GM19351 (cell line): ENCODE data around the gene TDRD10.

ENCODE experiments used
- ATAC-seq: cut with Tn5 transposase; IDR thresholded peaks from one replicate; pipeline ENCODE4 v1.9.1; 2021; ENCODE audit warnings: mild to moderate bottlenecking, moderate library complexity; ENCODE audit not compliant: unreplicated experiment

The TDRD10 gene

GRCh38 chr1:154577346-154578057, 75.5 kb downstream of the TDRD10 start:
- ATAC-seq = no peak

GRCh38 chr1:154578058-154578418, 76.0 kb downstream of the TDRD10 start:
- no peak for ATAC-seq

GRCh38 chr1:154579374-154579773, 77.4 kb downstream of the TDRD10 start:
- ATAC-seq = no peak

GRCh38 chr1:154581766-154582165, 79.7 kb downstream of the TDRD10 start:
- no peak for ATAC-seq

- ATAC-seq = no peak
Measured at GRCh38 chr1:154582885-154583284, 80.9 kb downstream of the TDRD10 start.

- no peak for ATAC-seq
Measured at GRCh38 chr1:154583773-154584172, 81.8 kb downstream of the TDRD10 start.

- ATAC-seq = no peak
Measured at GRCh38 chr1:154584267-154584994, 82.4 kb downstream of the TDRD10 start.

GRCh38 chr1:154586231-154586630, 84.2 kb downstream of the TDRD10 start:
- no peak for ATAC-seq

- no peak for ATAC-seq
Measured at GRCh38 chr1:154586641-154587040, 84.6 kb downstream of the TDRD10 start.

- ATAC-seq = no peak
Measured at GRCh38 chr1:154589780-154590179, 87.8 kb downstream of the TDRD10 start.

- ATAC-seq = no peak
Measured at GRCh38 chr1:154590756-154591155, 88.7 kb downstream of the TDRD10 start.

GRCh38 chr1:154591206-154591605, 89.2 kb downstream of the TDRD10 start:
- no peak for ATAC-seq

GRCh38 chr1:154593390-154593789, 91.4 kb downstream of the TDRD10 start:
- no peak for ATAC-seq

GRCh38 chr1:154594811-154595210, 92.8 kb downstream of the TDRD10 start:
- ATAC-seq = no peak

- ATAC-seq = no peak
Measured at GRCh38 chr1:154595621-154596020, 93.6 kb downstream of the TDRD10 start.
